Hepatic stellate cell (primary cell): ENCODE results near the gene CC2D2A.

Source experiments
- DNase-seq: peaks from one replicate; pipeline ENCODE4 v3.0.0; 2011; ENCODE audit warnings: low spot score

Gene CC2D2A

GRCh38 chr4:15466596-15466995 is 3.1 kb upstream of the CC2D2A start:
- no peak for DNase-seq

- no peak for DNase-seq
Measured at GRCh38 chr4:15470128-15470475, 420 bp downstream of the CC2D2A start.

GRCh38 chr4:15476396-15476795 is 6.7 kb downstream of the CC2D2A start:
- no peak for DNase-seq

- DNase-seq: no peak
Measured at GRCh38 chr4:15478724-15479088, 9.0 kb downstream of the CC2D2A start.

GRCh38 chr4:15479089-15479912 is 9.6 kb downstream of the CC2D2A start:
- peak; percentile 58 for DNase-seq

GRCh38 chr4:15479913-15480185 is 10.2 kb downstream of the CC2D2A start:
- DNase-seq: no peak

GRCh38 chr4:15481961-15482745 is 12.5 kb downstream of the CC2D2A start:
- DNase-seq: no peak

- no peak for DNase-seq
Measured at GRCh38 chr4:15482842-15483241, 13.2 kb downstream of the CC2D2A start.

- DNase-seq: no peak
Measured at GRCh38 chr4:15488136-15488535, 18.5 kb downstream of the CC2D2A start.

GRCh38 chr4:15488658-15489470 is 19.2 kb downstream of the CC2D2A start:
- peak; percentile 39 for DNase-seq

- no peak for DNase-seq
Measured at GRCh38 chr4:15489551-15489950, 19.9 kb downstream of the CC2D2A start.

- no peak for DNase-seq
Measured at GRCh38 chr4:15493411-15493810, 23.7 kb downstream of the CC2D2A start.

GRCh38 chr4:15495621-15496020 is 25.9 kb downstream of the CC2D2A start:
- no peak for DNase-seq

- no peak for DNase-seq
Measured at GRCh38 chr4:15498356-15498755, 28.7 kb downstream of the CC2D2A start.

GRCh38 chr4:15500701-15501100 is 31.0 kb downstream of the CC2D2A start:
- DNase-seq: no peak

- DNase-seq: no peak
Measured at GRCh38 chr4:15501941-15502340, 32.3 kb downstream of the CC2D2A start.

GRCh38 chr4:15502384-15502783 is 32.7 kb downstream of the CC2D2A start:
- DNase-seq: no peak

- no peak for DNase-seq
Measured at GRCh38 chr4:15504041-15504440, 34.4 kb downstream of the CC2D2A start.

- peak; percentile 23 for DNase-seq
Measured at GRCh38 chr4:15506464-15506863, 36.8 kb downstream of the CC2D2A start.

- DNase-seq: no peak
Measured at GRCh38 chr4:15507679-15508078, 38.0 kb downstream of the CC2D2A start.

- no peak for DNase-seq
Measured at GRCh38 chr4:15510961-15511360, 41.3 kb downstream of the CC2D2A start.

GRCh38 chr4:15513545-15513944 is 43.9 kb downstream of the CC2D2A start:
- DNase-seq: no peak

- peak; percentile 9 for DNase-seq
Measured at GRCh38 chr4:15515106-15515505, 45.4 kb downstream of the CC2D2A start.
